ENCODE measurements around the gene MTHFD1.

MTHFD1 gene

GRCh38 chr14:64409126-64409920 lies 21.2 kb downstream of the MTHFD1 start:
- no peak for DNase-seq

GRCh38 chr14:64410084-64410774 lies 22.1 kb downstream of the MTHFD1 start:
- DNase-seq: no peak

GRCh38 chr14:64411001-64411400 lies 22.8 kb downstream of the MTHFD1 start:
- DNase-seq: no peak

- no peak for DNase-seq
Observed at GRCh38 chr14:64412237-64412636, 24.1 kb downstream of the MTHFD1 start.

- DNase-seq: no peak
Observed at GRCh38 chr14:64416348-64416932, 28.3 kb downstream of the MTHFD1 start.

- DNase-seq: no peak
Observed at GRCh38 chr14:64417055-64417770, 29.1 kb downstream of the MTHFD1 start.

GRCh38 chr14:64417771-64418125 lies 29.6 kb downstream of the MTHFD1 start:
- no peak for DNase-seq

- DNase-seq: no peak
Observed at GRCh38 chr14:64419003-64419402, 30.9 kb downstream of the MTHFD1 start.

GRCh38 chr14:64421166-64421565 lies 33.0 kb downstream of the MTHFD1 start:
- no peak for DNase-seq

- DNase-seq: no peak
Observed at GRCh38 chr14:64422005-64422404, 33.9 kb downstream of the MTHFD1 start.

GRCh38 chr14:64422756-64423155 lies 34.6 kb downstream of the MTHFD1 start:
- no peak for DNase-seq

- no peak for DNase-seq
Observed at GRCh38 chr14:64423987-64424386, 35.8 kb downstream of the MTHFD1 start.

- no peak for DNase-seq
Observed at GRCh38 chr14:64434528-64434927, 46.4 kb downstream of the MTHFD1 start.

GRCh38 chr14:64438181-64438841 lies 50.2 kb downstream of the MTHFD1 start:
- DNase-seq: no peak

GRCh38 chr14:64439141-64439540 lies 51.0 kb downstream of the MTHFD1 start:
- DNase-seq: no peak

GRCh38 chr14:64440494-64440893 lies 52.3 kb downstream of the MTHFD1 start:
- no peak for DNase-seq

- no peak for DNase-seq
Observed at GRCh38 chr14:64442300-64442988, 54.3 kb downstream of the MTHFD1 start.

GRCh38 chr14:64444140-64444539 lies 56.0 kb downstream of the MTHFD1 start:
- DNase-seq: no peak

- peak; percentile 48 for DNase-seq
Observed at GRCh38 chr14:64444984-64445845, 57.1 kb downstream of the MTHFD1 start.

- DNase-seq: no peak
Observed at GRCh38 chr14:64447876-64448670, 59.9 kb downstream of the MTHFD1 start.
